ENCODE data around the gene CIC.

CIC gene

DNA sequence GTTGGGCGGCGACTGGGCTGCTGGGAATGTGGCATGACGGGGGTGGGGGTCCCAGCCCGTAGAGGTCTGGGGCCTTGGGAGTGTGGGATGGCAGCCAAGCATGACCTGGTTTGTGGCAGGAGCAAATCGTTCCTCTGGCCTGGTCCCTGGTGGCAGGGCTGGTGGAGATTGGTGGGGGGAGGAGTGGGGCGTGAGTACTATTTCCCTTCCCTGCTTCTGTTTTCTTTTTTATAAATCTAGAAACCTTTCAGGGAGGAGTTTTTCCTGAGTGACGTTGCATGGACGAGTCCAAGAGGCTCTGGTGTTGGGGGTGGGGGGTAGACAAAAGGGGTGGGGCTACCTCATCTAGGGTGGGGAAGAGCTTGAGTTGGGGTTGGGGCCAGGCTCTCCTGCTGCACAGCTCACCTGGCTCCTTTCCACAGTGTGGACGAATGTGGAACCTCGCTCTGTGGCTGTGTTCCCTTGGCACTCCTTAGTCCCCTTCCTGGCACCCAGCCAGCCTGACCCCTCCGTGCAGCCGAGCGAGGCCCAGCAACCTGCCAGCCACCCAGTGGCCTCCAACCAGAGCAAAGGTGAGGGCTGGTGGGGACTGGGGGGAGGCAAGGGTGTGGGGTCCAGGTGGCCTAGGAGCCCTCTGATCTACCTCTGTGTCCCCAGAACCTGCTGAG, 17.4 kb downstream of the CIC start:
- in situ Hi-C loops (cut with MboI; ENCODE audit: low sequenced_read_pairs): no loop called here

DNA sequence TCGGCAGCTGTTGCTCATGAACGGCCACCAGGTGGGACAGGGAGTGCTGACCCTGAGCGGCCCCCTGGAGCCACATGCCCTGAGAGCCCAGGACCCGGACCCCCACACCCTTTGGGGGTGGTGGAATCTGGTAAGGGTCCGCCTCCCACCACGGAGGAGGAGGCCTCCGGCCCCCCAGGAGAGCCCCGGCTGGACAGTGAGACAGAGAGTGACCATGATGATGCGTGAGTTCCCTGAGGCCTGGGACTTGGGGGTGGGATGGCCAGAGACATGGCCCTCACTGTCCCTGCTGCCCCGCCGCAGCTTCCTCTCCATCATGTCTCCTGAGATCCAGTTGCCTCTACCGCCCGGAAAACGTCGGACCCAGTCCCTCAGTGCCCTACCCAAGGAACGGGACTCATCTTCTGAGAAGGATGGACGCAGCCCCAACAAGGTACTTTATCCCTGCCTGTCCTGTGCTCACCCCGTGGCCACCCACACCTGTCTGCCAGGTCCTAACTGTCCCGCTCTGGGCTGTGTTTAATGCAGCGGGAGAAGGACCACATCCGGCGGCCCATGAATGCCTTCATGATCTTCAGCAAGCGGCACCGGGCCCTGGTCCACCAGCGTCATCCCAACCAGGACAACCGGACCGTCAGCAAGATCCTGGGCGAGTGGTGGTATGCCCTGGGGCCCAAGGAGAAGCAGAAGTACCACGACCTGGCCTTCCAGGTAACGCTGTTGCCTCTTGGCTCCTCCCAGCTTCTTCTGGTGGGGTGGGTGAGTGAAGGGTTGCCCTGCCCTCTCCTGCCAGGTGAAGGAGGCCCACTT, 18.2 kb downstream of the CIC start:
- in situ Hi-C loops (cut with MboI; ENCODE audit: low sequenced_read_pairs): no loop called here

DNA sequence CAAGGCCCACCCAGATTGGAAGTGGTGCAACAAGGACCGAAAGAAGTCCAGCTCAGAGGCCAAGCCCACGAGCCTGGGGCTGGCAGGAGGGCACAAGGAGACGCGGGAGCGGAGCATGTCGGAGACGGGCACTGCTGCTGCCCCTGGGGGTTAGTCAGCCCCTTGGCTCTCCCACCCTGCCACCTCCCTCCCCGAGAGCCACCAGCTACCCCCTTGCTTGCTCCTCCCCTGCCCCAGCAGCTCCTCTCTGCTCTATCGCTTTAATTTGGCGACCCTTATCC, 18.7 kb downstream of the CIC start:
- in situ Hi-C loops (cut with MboI; ENCODE audit: low sequenced_read_pairs): no loop called here

DNA sequence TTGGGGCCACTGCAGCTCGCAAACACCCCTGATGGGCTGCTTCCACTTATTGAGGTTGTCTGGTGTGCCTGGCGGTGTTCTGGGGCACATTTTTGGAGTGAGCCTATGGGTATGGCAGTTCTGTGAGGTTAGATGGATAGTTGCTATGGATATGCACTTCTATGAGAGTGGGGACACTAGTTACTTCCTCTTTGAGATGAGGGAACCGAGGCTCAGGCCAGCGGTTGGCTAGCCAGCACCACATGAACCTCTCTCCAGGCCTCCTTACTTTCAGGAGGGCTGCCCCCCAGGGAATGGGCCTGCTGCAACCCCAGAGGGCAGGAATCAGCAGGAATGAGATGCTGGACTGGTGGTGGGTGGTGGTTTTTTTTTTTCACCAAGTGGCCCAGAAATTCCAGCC, 19.3 kb downstream of the CIC start:
- in situ Hi-C loops (cut with MboI; ENCODE audit: low sequenced_read_pairs): no loop called here

DNA sequence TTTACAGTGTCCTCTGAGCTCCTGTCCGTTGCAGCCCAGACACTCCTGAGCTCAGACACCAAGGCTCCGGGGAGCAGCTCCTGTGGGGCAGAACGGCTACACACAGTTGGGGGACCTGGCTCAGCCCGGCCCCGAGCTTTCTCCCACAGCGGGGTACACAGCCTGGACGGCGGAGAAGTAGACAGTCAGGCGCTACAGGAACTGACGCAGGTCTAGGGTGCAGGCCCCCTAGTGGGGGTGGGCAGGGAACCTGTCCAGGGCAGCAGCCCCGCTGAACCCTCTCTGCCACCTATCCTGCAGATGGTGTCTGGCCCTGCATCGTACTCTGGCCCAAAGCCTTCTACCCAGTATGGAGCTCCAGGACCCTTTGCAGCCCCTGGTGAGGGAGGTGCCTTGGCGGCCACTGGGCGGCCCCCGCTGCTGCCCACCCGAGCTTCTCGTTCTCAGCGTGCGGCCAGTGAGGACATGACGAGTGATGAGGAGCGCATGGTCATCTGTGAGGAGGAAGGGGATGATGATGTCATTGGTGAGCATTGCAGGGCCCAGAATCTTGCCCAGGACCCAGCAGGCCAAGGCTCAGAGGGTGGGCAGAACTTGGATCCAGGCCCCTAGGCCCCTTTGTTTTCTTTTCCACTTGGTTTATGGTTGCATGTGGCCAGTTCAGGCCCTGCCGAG, 20.0 kb downstream of the CIC start:
- in situ Hi-C loops (cut with MboI; ENCODE audit: low sequenced_read_pairs): no loop called here

DNA sequence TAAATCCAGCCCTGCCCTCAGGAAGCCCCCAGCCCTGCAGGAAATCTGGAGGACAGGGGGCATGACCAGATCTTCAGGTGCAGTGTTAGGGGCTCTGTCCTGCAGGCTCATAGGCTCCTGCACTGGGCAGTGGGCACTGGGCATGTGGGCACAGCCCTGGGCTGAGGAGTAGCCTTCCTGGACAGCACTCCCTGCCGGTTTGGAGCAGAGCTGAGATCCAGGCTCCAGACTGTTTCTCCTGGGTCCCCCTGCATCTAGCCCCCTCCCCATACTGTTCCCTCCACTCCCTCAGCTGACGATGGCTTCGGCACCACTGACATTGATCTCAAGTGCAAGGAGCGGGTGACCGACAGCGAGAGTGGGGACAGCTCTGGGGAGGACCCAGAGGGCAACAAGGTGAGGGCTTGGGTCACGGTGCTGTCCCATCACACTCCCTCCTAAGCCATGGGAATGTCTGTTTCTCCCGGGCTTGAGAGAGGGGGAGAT, 20.5 kb downstream of the CIC start:
- in situ Hi-C loops (cut with MboI; ENCODE audit: low sequenced_read_pairs): no loop called here

DNA sequence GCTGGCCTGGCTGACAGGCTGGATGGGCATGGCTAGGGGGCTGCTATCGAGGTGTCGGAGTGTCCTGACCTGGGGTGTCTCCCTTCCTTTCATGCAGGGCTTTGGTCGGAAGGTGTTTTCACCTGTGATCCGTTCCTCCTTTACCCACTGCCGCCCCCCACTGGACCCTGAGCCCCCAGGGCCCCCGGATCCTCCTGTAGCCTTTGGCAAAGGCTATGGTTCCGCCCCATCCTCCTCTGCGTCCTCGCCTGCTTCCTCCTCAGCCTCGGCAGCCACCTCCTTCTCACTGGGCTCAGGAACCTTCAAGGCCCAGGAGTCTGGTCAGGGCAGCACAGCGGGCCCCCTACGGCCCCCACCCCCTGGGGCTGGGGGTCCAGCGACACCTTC, 21.1 kb downstream of the CIC start:
- in situ Hi-C loops (cut with MboI; ENCODE audit: low sequenced_read_pairs): no loop called here

DNA sequence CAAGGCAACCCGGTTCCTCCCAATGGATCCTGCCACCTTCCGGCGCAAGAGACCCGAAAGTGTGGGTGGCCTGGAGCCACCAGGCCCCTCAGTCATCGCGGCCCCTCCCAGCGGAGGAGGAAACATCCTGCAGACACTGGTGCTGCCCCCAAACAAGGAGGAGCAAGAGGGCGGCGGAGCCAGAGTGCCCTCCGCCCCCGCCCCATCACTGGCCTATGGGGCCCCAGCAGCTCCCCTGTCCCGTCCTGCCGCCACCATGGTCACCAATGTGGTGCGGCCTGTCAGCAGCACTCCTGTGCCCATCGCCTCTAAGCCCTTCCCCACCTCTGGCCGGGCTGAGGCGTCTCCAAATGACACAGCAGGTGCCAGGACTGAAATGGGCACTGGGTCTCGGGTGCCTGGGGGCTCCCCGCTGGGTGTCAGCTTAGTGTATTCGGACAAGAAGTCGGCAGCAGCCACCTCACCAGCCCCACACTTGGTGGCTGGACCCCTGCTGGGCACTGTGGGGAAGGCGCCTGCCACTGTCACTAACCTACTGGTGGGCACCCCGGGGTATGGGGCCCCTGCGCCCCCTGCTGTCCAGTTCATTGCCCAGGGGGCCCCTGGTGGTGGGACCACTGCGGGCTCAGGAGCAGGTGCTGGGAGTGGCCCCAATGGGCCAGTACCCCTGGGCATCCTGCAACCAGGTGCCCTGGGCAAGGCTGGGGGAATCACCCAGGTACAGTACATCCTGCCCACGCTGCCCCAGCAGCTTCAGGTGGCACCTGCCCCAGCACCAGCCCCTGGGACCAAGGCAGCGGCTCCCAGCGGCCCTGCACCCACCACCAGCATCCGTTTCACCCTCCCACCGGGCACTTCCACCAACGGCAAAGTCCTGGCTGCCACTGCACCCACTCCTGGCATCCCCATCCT, 21.7 kb downstream of the CIC start:
- in situ Hi-C loops (cut with MboI; ENCODE audit: low sequenced_read_pairs): no loop called here

DNA sequence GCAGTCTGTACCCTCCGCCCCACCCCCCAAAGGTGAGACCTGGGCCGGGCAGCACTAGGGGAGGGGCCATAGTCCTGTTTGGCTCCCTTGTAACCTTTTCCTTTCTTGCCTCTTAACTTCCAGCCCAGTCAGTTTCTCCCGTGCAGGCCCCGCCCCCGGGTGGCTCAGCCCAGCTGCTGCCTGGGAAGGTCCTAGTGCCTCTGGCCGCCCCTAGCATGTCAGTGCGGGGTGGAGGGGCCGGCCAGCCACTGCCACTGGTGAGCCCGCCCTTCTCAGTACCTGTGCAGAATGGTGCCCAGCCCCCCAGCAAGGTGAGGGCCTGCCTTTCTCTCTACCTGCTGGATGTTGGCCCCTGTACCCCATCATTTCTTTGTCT, 22.4 kb downstream of the CIC start:
- in situ Hi-C loops (cut with MboI; ENCODE audit: low sequenced_read_pairs): no loop called here

DNA sequence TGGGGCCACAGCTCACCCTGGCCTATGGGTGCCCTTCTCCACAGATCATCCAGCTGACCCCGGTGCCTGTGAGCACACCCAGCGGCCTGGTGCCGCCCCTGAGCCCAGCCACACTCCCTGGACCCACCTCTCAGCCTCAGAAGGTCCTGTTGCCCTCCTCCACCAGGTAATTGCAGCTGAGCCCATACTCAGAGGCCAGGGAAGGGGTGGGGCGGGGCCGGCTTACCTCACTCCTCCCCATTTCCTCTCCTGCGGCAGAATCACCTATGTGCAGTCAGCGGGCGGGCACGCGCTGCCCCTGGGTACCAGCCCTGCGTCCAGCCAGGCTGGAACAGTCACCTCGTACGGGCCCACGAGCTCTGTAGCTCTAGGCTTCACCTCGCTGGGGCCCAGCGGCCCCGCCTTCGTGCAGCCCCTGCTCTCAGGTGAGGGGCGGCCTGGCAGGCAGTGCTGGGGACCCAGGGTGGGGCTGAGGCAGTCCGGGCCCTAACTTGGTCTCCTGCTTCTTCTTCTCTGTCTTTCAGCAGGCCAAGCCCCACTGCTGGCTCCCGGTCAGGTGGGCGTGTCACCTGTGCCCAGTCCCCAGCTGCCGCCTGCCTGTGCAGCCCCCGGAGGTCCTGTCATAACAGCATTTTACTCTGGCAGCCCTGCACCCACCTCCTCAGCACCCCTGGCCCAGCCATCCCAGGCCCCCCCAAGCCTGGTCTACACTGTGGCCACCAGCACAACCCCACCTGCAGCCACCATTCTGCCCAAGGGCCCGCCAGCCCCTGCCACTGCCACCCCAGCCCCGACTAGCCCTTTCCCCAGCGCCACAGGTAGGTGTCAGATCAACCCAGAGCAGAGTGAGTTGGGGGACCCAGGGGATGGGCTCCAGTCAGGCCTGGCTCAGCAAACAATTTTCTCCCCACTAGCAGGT, 23.2 kb downstream of the CIC start:
- in situ Hi-C loops (cut with MboI; ENCODE audit: low sequenced_read_pairs): no loop called here

DNA sequence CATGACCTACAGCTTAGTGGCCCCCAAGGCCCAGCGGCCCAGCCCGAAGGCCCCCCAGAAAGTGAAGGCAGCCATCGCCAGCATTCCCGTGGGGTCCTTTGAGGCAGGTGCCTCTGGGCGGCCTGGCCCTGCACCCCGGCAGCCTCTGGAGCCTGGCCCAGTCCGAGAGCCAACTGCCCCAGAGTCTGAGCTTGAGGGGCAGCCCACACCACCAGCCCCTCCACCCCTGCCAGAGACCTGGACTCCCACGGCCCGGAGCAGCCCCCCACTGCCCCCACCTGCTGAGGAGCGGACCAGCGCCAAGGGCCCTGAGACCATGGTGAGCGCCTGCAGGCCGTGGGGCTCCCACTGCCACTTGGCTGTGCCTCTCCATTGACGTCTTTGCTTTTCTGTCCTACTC, 23.9 kb downstream of the CIC start:
- in situ Hi-C loops (cut with MboI; ENCODE audit: low sequenced_read_pairs): no loop called here

DNA sequence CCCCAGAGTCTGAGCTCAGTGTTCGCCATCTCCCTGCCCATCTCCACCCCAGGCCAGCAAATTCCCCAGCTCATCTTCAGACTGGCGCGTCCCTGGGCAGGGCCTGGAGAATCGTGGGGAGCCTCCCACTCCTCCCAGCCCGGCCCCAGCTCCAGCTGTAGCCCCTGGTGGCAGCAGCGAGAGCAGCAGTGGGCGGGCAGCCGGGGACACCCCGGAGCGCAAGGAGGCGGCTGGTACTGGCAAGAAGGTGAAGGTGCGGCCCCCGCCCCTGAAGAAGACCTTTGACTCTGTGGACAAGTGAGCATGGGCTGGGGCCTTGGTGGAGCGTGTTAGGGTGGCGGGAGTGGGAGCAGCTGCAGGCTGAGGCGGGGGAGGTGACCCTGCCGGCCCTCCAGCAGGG, 24.5 kb downstream of the CIC start:
- in situ Hi-C loops (cut with MboI; ENCODE audit: low sequenced_read_pairs): no loop called here

DNA sequence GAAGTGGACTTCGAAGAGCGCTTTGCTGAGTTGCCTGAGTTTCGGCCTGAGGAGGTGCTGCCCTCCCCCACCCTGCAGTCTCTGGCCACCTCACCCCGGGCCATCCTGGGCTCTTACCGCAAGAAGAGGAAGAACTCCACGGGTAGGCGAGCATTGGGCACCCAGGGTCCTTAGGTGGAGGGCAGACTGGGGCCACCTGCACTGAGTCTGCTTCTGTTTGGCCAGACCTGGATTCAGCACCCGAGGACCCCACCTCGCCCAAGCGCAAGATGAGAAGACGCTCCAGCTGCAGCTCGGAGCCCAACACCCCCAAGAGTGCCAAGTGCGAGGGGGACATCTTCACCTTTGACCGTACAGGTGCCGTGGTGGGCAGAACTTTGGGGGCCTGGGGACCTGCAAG, 24.9 kb downstream of the CIC start:
- in situ Hi-C loops (cut with MboI; ENCODE audit: low sequenced_read_pairs): no loop called here

DNA sequence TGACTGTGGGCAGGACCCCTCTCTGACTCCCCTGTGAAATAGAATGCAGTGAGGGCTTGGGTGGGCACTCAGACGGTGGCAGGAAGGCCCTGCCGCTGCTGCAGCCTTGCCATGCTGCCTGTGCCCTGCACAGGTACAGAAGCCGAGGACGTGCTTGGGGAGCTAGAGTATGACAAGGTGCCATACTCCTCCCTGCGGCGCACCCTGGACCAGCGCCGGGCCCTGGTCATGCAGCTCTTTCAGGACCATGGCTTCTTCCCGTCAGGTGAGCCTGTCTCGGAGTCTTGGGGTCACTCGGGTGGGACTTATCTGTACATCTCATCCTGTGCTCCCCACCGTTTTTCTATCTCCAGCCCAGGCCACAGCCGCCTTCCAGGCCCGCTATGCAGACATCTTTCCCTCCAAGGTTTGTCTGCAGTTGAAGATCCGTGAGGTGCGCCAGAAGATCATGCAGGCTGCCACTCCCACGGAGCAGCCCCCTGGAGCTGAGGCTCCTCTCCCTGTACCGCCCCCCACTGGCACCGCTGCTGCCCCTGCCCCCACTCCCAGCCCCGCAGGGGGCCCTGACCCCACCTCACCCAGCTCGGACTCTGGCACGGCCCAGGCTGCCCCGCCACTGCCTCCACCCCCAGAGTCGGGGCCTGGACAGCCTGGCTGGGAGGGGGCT, 25.6 kb downstream of the CIC start:
- in situ Hi-C loops (cut with MboI; ENCODE audit: low sequenced_read_pairs): no loop called here

DNA sequence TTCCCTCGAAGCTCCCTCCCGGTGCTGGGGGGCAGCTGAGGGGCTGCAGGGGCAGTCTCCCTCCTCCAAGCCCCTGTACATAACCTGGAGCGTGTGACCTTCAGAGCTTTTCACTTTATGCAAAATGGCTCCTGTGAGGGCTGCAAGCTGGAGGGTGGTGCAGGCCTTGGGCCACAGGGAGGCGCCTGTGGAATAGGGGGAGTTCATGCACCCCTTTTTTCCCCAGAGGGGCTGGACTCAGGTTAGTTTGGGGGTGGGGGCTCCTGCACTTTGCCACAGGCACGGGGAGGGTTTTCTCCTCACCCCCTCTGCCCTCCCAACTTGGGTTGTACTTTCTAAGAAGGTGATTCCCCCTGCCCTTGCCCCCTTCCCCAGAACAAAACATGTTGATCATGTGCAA, 26.3 kb downstream of the CIC start:
- in situ Hi-C loops (cut with MboI; ENCODE audit: low sequenced_read_pairs): no loop called here

DNA sequence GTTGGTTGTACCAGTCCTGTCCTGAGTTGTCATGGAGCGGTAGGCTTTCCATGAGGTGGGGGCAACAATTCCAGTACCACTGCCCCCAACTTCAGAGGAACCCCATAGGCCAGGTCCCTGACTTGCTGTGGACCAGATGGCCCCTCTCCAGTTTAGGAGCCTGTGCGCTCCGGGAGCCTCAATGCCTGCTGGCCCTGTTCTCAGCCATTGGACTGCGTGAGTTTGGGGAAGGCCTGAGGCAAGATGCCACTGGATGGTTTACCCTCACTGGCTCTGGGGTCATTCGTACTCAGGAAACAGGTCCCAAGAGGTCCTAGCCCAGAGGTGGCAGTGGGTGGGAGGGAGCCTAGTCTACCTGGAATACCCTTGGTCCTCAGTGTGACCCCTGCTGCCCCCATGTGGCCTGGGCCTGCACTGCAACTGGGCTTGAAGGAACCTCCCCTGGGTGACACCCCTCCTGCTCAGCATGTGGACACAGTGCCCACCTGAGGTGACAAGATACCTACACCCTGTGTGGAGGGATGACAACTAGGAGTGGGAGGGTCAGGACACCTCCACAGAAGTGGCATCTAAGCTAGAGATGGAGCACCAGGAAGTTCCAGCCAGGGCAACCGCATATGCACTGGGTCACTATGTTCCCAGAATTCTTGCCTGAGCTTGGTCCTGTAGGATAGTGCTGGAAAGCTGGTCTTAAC, 26.9 kb downstream of the CIC start:
- in situ Hi-C loops (cut with MboI; ENCODE audit: low sequenced_read_pairs): no loop called here

DNA sequence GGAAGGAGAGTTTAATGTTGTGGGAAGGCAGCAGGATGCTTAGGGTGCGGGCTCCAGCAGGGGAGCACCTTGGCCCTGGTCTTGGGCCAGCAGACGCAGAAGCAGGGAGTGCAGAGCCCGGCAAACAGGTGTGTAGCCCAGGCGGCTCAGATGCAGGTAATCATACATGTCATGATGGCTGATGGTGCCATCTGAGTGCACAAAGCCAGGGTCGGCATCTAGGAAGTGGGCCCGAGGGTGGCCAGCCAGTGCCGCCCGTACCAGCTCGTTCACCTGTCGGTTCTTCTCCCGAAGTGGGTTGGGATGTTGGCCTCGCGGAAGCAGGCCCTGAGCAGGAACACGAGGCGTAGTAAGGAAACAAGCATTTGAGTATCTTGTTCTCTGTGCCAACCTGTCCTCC, 28.0 kb downstream of the CIC start:
- in situ Hi-C loops (cut with MboI; ENCODE audit: low sequenced_read_pairs): no loop called here

DNA sequence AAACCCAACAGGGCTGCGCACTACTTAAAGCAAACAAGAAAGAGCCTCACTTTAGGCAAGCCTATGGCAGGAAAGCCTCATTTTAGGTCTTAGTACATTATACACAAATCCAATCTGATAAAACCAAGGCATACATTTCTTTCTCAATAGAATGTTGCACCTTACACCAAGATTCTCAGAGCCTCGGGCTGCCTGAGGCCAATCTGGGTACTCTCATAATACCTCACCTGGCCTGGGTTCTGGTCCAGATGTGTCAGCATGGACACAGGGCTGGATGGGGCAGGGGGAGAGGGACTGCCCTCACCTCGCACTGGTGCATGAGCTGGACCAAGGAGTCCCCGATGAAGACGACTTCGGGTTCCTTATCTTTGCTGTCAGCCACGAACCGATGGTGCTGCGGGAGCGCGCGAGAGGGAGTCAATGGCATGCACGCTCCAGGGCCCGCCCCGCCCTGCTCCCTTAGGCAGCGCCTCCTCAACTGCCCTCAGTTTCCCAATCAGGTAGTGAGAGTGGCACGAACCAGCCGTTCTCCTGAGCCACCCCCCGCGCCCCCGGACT, 32.7 kb downstream of the CIC start, which contains the start of gene PRR19:
PRR19 (plus strand) TSS at position 487 of the 558 bp plus-strand sequence. CDS start 7,453 bp downstream, outside the sequence.
- in situ Hi-C loops (cut with MboI; ENCODE audit: low sequenced_read_pairs): no loop called here

DNA sequence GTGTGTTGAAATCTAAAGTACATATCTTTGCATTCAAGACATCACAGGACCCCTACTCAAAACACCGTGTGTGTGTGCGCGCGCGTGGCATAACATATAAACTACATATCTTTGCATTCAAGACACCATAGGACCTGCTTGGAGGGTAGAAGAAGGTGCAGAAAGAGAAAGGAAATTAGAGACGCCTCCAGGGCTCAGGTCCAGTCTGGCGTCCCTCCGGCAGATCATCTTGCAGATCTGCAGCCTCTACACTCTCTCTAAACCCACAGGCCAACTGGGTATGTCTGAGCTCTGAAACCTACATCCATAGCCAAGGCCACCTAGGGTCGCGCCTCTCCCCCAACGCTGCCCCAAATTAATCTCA, 34.0 kb downstream of the CIC start:
- in situ Hi-C loops (cut with MboI; ENCODE audit: low sequenced_read_pairs): no loop called here

Data from HL-60/S4 treated with phorbol 12-myristate 13-acetate at 8.2 ng/mL for 4 days and 3 days (cell line).